NCI-H1105 treated with DMSO at 0.1 percent for 48 hours (cell line): Measurements from ENCODE around the gene SEPTIN7.
"Not testable (repeated sequence)": the region's sequence is repeated elsewhere in the genome, so short reads cannot be mapped to it uniquely, and the experiment has no call there.

Source experiments
- DNase-seq: peaks from one replicate; lab custom pipeline; 2025; lab: John Stamatoyannopoulos, UW

SEPTIN7 gene

GRCh38 chr7:35800718-35801391 is at the start of gene SEPTIN7:
SEPTIN7 (plus strand) TSS chr7:35801057; CDS start chr7:35801210, 153 bp downstream.
- DNase-seq, result peak; percentile 98

GRCh38 chr7:35752742-35753141 is 48.1 kb upstream of the SEPTIN7 start:
- DNase-seq, result no peak

- no peak for DNase-seq
Observed at GRCh38 chr7:35753761-35754603, 46.9 kb upstream of the SEPTIN7 start.

GRCh38 chr7:35754741-35755140 is 46.1 kb upstream of the SEPTIN7 start:
- no peak for DNase-seq

- no peak for DNase-seq
Observed at GRCh38 chr7:35755711-35756110, 45.1 kb upstream of the SEPTIN7 start.

- DNase-seq, result not testable (repeated sequence)
Observed at GRCh38 chr7:35756453-35756852, 44.4 kb upstream of the SEPTIN7 start.

GRCh38 chr7:35757574-35757973 is 43.3 kb upstream of the SEPTIN7 start:
- no peak for DNase-seq

- DNase-seq, result no peak
Observed at GRCh38 chr7:35758421-35758820, 42.4 kb upstream of the SEPTIN7 start.

GRCh38 chr7:35760143-35760745 is 40.6 kb upstream of the SEPTIN7 start:
- no peak for DNase-seq

- DNase-seq, result no peak
Observed at GRCh38 chr7:35761871-35762677, 38.8 kb upstream of the SEPTIN7 start.

- no peak for DNase-seq
Observed at GRCh38 chr7:35762781-35763180, 38.1 kb upstream of the SEPTIN7 start.

- no peak for DNase-seq
Observed at GRCh38 chr7:35768346-35768745, 32.5 kb upstream of the SEPTIN7 start.

- no peak for DNase-seq
Observed at GRCh38 chr7:35771776-35772175, 29.1 kb upstream of the SEPTIN7 start.

GRCh38 chr7:35773994-35774393 is 26.9 kb upstream of the SEPTIN7 start:
- no peak for DNase-seq

GRCh38 chr7:35776686-35777085 is 24.2 kb upstream of the SEPTIN7 start:
- no peak for DNase-seq

- DNase-seq, result peak; percentile 44
Observed at GRCh38 chr7:35777121-35777520, 23.7 kb upstream of the SEPTIN7 start.

GRCh38 chr7:35780070-35780469 is 20.8 kb upstream of the SEPTIN7 start:
- DNase-seq, result no peak

- no peak for DNase-seq
Observed at GRCh38 chr7:35781200-35781701, 19.6 kb upstream of the SEPTIN7 start.

- DNase-seq, result no peak
Observed at GRCh38 chr7:35781767-35782515, 18.9 kb upstream of the SEPTIN7 start.

- no peak for DNase-seq
Observed at GRCh38 chr7:35784332-35784731, 16.5 kb upstream of the SEPTIN7 start.

GRCh38 chr7:35785250-35785649 is 15.6 kb upstream of the SEPTIN7 start:
- DNase-seq, result no peak
